HepG2 (cell line): ENCODE results near the gene TNP2. TPM values are rescaled to one million over a fixed set of nuclear protein-coding genes. Genes with fewer than 3 reads are reported as not detected.

ENCODE experiments used
- ELF3 ChIP-seq: IDR thresholded peaks from 2 replicates; pipeline ENCODE4 v1.6.1; 2016; ENCODE audit warnings: missing genetic modification reagents, missing compliant biosample characterization
- ELK4 ChIP-seq: sonication (generic); formaldehyde crosslinking; IDR thresholded peaks from 2 replicates; pipeline ENCODE4 v1.9.0; 2021; ENCODE audit warnings: missing genetic modification reagents, borderline replicate concordance
- JUND ChIP-seq: sonication (generic); formaldehyde crosslinking; IDR thresholded peaks from 2 replicates; pipeline ENCODE4 v1.8.0; 2022; ENCODE audit warnings: mild to moderate bottlenecking, missing genetic modification reagents
- KDM5A ChIP-seq: fragments of 200-600 bp; sonication (generic); IDR thresholded peaks from 2 replicates; pipeline ENCODE4 v1.7.0; 2018; ENCODE audit warnings: antibody characterized with exemption, mild to moderate bottlenecking, low read length, borderline replicate concordance
- KLF6 ChIP-seq: IDR thresholded peaks from 2 replicates; pipeline ENCODE4 v1.8.0; 2016; ENCODE audit warnings: missing biosample characterization, missing genetic modification reagents
- MED13 ChIP-seq: sonication (generic); formaldehyde crosslinking; IDR thresholded peaks from 2 replicates; pipeline ENCODE4 v1.5.0; 2020; ENCODE audit warnings: missing genetic modification reagents
- MYPOP ChIP-seq: sonication (generic); formaldehyde crosslinking; IDR thresholded peaks from 2 replicates; pipeline ENCODE4 v1.8.1; 2023; ENCODE audit warnings: mild to moderate bottlenecking, moderate library complexity, missing genetic modification reagents
- NONO ChIP-seq, 2 experiments: fragments of 450-650 bp in 1 of 2; sonication (generic) in 1 of 2; formaldehyde crosslinking in 1 of 2; IDR thresholded peaks in 1 of 2; conservative IDR thresholded peaks in 1 of 2; 2 replicates each; pipeline versions ENCODE4 v1.6.1 to v1.8.0; 2017 to 2022; ENCODE audit warnings: mild to moderate bottlenecking in 1 of 2, missing genetic modification reagents in 1 of 2, moderate library complexity in 1 of 2
- PBX3 ChIP-seq: sonication (generic); formaldehyde crosslinking; IDR thresholded peaks from 2 replicates; pipeline ENCODE4 v1.8.1; 2023; ENCODE audit warnings: missing genetic modification reagents, inconsistent platforms, borderline replicate concordance
- PCBP1 ChIP-seq: fragments of 200-400 bp; formaldehyde crosslinking; IDR thresholded peaks from 2 replicates; pipeline ENCODE4 v1.6.1; 2017; ENCODE audit warnings: mild to moderate bottlenecking, low read depth, low read length, borderline replicate concordance
- SNAPC2 ChIP-seq: sonication (generic); formaldehyde crosslinking; IDR thresholded peaks from 2 replicates; pipeline ENCODE4 v1.8.1; 2022; ENCODE audit warnings: mild to moderate bottlenecking, missing genetic modification reagents
- TBP ChIP-seq: sonication (generic); formaldehyde crosslinking; IDR thresholded peaks from 2 replicates; pipeline ENCODE4 v1.5.0; 2020; ENCODE audit warnings: missing genetic modification reagents
- THAP8 ChIP-seq: sonication (generic); formaldehyde crosslinking; IDR thresholded peaks from 2 replicates; pipeline ENCODE4 v1.5.1; 2020; ENCODE audit warnings: missing genetic modification reagents, mild to moderate bottlenecking, borderline replicate concordance
- ZBTB10 ChIP-seq: sonication (generic); formaldehyde crosslinking; IDR thresholded peaks from 2 replicates; pipeline ENCODE4 v1.4.0; 2020; ENCODE audit warnings: missing genetic modification reagents, borderline replicate concordance
- ZBTB42 ChIP-seq: sonication (generic); formaldehyde crosslinking; IDR thresholded peaks from 2 replicates; pipeline ENCODE4 v1.5.0; 2020; ENCODE audit warnings: mild to moderate bottlenecking, missing genetic modification reagents
- ZBTB46 ChIP-seq: sonication (generic); formaldehyde crosslinking; IDR thresholded peaks from 2 replicates; pipeline ENCODE4 v1.4.0; 2020; ENCODE audit warnings: mild to moderate bottlenecking, missing genetic modification reagents, borderline replicate concordance
- ZFP41 ChIP-seq: sonication (generic); formaldehyde crosslinking; IDR thresholded peaks from 2 replicates; pipeline ENCODE4 v1.4.0; 2020; ENCODE audit warnings: mild to moderate bottlenecking, missing genetic modification reagents, borderline replicate concordance
- ZNF121 ChIP-seq: sonication (generic); formaldehyde crosslinking; IDR thresholded peaks from 2 replicates; pipeline ENCODE4 v1.5.0; 2020; ENCODE audit warnings: mild to moderate bottlenecking, missing genetic modification reagents
- ZNF510 ChIP-seq: sonication (generic); formaldehyde crosslinking; IDR thresholded peaks from 2 replicates; pipeline ENCODE4 v1.4.0; 2020; ENCODE audit warnings: low read depth, mild to moderate bottlenecking, missing genetic modification reagents
- ZSCAN29 ChIP-seq: sonication (generic); formaldehyde crosslinking; conservative IDR thresholded peaks from 2 replicates; pipeline ENCODE4 v1.4.0; 2020; ENCODE audit warnings: mild to moderate bottlenecking, missing genetic modification reagents
- polyA plus RNA-seq, 8 experiments: library from polyadenylated mRNA; depleted of rRNA in 3 of 8; stranded (reverse) in 7 of 8; unstranded in 1 of 8; fragments of >200 nt; fragmentation: Illumina TruSeq in 4 of 8; extraction: Trizol in 4 of 8; gene quantifications; 2 replicates each; pipeline versions ENCODE4 v1.2.1 to v1.2.3, GENCODE V29; 2011 to 2016; ENCODE audit warnings: low read depth in 4 of 8, missing spikeins in 1 of 8, mixed read lengths in 1 of 8; ENCODE audit not compliant: insufficient read depth in 1 of 8
- total RNA-seq, 5 experiments: library from RNA; depleted of rRNA; stranded (reverse); fragments of >200 nt; fragmentation: Illumina TruSeq; extraction: Trizol; gene quantifications; 2 replicates each; pipeline ENCODE4 v1.2.3, GENCODE V29; 2016; ENCODE audit warnings: low read depth in 1 of 5

The TNP2 gene
- total and polyA plus RNA-seq, 2 of the 13 experiments (the other 11 are each of a cell fraction or from before 2014, with no cell fraction given), result not detected

GRCh38 chr16:11283820-11284248, 14.7 kb upstream of the TNP2 start (continued):
- TF ChIP-seq ZNF121, result peak; percentile 94
- TF ChIP-seq ZNF510, result no peak
- TF ChIP-seq ZBTB42 (CRISPR knock-in tag), result no peak
- no peak for TF ChIP-seq PBX3 (CRISPR knock-in tag)
- TF ChIP-seq THAP8 (CRISPR knock-in tag), result no peak
- TF ChIP-seq PCBP1, result no peak
- TF ChIP-seq NONO (IDR thresholded peaks at IDR 0.05), result no peak
- no peak for TF ChIP-seq NONO (CRISPR knock-in tag; conservative IDR thresholded peaks at IDR 0.05)
- no peak for TF ChIP-seq MED13 (CRISPR knock-in tag)
- no peak; the same call in 1 of the 2 replicates for TF ChIP-seq MYPOP (CRISPR knock-in tag)
- no peak for TF ChIP-seq ZSCAN29 (CRISPR knock-in tag)
- TF ChIP-seq ZFP41, result no peak
- TF ChIP-seq ZBTB46, result no peak
- TF ChIP-seq KLF6 (CRISPR knock-in tag), result peak; percentile 56; the same call in 1 of the 2 replicates
- TF ChIP-seq ELF3 (CRISPR knock-in tag), result 0 out of 2 replicates have a peak, but pooled peaks have one; percentile 31
- no peak for TF ChIP-seq SNAPC2 (CRISPR knock-in tag)
- no peak for TF ChIP-seq JUND
- no peak for TF ChIP-seq TBP (CRISPR knock-in tag)
- no peak for TF ChIP-seq KDM5A
- TF ChIP-seq ELK4 (CRISPR knock-in tag), result no peak
- TF ChIP-seq ZBTB10, result no peak
